Measurements from ENCODE around the gene SHROOM1.
A peak's percentile ranks its signal among the peaks of the same experiment; 100 is the strongest.
"Not testable (repeated sequence)": the region's sequence is repeated elsewhere in the genome, so short reads cannot be mapped to it uniquely, and the experiment has no call there.

SHROOM1 gene

DNA sequence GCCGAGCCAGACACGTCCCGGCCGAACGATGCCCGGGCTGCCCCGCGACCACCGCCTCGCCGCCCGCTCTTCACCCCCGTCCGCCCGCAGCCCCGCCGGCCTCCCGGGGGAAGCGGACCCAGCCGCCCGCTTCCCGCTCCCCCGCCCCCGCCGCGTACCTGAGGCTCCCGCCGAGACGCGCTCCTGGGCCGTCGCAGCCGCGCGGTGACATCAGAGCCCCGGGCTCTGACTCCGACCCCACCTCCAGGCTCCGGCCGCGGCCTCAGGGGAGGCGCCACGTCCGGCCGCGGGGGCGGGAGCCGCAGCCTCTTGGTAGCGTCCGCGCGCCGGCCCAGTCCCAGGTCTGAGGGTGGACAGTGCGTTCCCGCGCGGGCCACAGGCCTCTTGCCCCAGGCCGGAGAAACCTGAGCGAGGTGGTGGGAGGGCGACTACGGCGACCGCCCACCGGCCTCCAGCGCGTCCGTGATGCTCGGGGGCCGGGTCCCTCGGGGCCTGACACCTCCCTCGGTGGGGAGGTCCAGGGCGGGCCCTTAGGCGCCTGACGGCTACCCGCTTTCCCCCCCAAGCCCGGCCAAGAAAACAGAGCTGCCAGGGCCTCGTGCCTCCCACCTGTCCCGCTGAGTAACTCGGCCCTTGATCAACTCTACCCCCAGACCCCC is at the start of gene SHROOM1:
Gene SHROOM1 (minus strand): TSS at position 212 of the 659 bp plus-strand sequence. CDS start 4,507 bp downstream, outside the sequence.
- no peak for DNase-seq (ENCODE audit: low read depth)

- no peak for DNase-seq (ENCODE audit: low read depth)
Observed at GRCh38 chr5:132877938-132878337, 47.5 kb upstream of the SHROOM1 start.

- DNase-seq (ENCODE audit: low read depth), result no peak
Observed at GRCh38 chr5:132877466-132877865, 47.0 kb upstream of the SHROOM1 start.

DNA sequence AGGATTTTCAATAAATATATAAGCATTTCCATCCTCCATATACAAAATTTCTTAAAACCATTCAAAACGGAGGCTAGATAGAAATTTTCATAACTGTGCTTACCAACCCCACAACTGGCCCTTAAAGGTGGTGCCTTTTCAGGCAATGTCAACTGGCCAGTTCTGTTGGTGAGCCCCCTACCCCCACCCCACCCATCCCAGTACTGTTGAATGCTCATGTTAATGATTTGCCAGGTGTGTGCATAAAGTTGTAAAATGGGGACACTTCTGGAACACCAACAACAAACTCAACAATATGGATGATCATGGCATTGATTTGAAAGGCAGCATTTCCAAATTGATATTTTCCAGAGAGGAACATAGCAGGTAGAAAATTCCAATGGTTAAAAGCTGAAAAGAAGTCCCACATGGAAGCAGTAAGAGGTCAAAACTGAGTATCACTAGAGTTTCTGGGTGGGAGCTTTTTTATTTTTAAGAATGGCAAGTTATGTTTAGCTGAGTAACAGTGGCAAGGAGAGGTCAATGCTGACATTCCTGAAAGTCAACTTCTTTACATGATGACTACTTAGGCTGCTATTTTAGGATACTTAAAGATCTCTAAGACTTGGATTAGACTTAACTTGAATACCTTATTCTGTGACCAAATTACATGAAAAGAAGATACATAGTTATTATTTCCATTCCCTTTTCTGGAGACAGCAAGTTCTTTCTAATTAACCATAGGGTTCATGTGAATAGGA is 45.7 kb upstream of the SHROOM1 start:
- no peak for DNase-seq (ENCODE audit: low read depth)

DNA sequence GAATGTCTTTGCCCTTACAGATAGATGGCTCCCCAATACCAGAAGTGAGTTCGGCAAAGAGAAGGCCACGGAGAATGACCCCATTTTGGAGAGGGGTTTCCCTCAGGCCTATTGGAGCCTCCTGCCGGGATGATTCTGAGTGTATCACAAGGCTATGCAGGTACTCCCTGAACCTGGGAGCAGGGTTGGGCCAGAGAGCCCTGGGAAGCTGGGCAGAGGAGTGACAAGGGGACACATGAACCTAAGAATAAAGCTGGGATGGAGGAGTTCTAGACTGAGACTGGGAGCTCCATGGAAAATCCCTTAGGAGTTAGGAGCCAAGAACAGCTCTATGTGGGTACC is 43.5 kb upstream of the SHROOM1 start:
- DNase-seq (ENCODE audit: low read depth), result no peak

GRCh38 chr5:132873119-132873929 is 42.9 kb upstream of the SHROOM1 start, which contains the start of gene LEAP2:
LEAP2 (plus strand) TSS chr5:132873668; CDS start chr5:132873695, 27 bp downstream.
- no peak for DNase-seq (ENCODE audit: low read depth)

DNA sequence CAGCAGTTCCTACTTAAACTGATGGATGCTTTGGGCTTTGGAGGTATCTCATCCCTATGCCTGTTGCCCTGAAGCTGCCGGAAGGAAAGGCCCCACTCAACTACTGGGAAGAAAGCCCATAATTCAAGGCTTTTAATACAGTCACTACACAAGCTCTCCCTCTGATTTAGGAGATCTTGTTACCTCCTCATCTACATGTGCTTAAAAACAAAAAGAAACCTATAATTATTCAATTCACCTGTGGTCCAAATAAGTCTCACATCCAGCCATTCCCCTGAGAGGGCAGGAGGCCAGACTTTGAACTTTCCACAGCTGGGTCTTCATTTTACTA is 42.3 kb upstream of the SHROOM1 start:
- DNase-seq (ENCODE audit: low read depth), result no peak

DNA sequence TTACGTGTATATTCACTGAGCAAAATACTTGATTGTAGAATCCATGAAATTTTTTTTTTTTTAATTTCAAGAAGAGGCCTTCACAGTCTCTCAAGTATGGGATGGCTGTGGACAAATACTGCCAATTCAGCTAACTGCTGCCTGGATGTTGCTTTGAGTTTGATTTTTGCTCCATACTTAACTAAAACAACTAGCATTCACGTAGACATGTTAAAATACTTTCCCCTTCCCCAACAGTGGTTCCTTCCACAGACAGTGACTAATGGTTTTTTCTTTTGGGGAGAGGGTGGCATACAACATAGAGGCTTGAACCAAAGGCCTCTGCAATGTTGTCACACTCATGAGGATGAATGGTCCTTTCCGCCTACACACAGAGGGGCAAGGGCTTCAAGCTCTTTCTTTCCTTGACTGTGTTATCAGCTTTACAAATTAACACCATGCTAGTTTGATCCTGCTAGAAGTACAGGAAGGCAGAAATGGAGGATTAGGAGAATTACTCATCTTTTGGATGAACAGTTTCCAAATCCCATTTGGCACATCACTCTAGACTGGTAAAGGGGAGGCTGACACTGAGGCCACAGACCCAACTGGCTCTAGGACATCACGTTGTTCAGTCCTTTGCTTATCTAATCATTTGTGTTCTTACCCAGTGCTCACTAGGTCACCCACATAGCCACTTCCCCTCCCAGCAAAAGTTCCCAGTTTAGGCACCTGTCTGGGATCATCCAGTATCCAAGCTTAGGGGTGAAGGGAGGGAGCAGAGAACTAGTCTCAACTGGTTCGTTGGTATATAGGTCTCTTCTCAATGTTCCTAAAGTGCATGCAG is 41.2 kb upstream of the SHROOM1 start:
- no peak for DNase-seq (ENCODE audit: low read depth)

DNA sequence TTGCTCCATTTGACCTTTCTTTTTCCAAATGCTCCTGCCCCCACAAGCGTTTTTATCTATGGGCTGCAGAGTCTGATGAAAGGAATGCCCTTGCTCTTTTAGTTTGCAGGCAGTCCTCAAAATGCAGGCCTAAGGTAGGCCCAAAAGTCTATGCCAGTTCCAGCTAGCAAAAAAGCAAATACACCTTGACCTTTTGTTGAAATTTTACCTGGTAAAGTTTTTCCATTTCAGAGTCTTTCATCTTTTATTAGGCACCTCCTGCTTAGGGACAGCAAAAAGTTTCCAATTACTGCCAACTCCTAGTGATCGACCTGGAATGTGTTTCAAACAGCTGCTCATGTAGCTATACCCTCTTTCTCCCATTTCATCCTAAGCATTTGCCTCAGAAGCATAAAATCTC is 40.4 kb upstream of the SHROOM1 start:
- no peak for DNase-seq (ENCODE audit: low read depth)

DNA sequence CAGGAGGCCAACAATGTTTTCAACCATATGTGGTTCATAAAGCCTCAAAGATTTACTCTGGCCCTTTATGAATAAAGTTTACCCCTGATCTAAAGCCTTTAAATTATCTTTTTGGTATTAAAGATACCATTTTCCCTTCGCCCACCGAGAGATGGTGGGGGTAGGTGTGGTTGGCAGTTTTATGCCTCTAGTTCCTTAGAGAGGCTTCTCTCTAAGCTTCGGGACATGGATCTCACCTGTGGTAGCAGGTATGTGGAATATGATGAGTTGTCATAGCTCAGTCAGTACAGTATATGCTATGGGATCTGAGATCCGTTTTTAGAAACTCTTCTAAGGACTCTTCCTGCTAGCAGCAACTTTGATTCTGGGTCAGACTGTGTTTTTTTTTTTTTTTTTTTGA is 38.3 kb upstream of the SHROOM1 start:
- DNase-seq (ENCODE audit: low read depth), result no peak

DNA sequence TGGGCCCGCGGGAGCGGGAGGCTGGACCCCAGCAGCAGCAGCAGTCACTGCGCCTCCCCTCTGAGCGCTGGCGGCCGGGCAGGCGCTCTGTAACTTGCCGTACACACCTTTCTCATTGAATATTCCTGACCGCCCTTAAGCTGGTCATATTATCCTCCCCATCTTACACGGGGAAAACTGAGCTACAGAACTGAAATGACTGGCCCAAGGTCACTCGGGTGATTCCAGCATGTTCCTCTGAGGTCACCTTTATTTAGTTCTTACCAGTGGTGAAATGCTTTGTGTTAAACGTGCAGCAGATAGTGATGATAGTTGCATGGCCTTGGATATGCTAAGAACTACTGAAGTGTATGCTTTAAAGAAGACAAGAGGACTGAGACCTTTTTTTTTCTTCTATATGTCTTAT is 36.6 kb upstream of the SHROOM1 start:
- DNase-seq (ENCODE audit: low read depth), result no peak

DNA sequence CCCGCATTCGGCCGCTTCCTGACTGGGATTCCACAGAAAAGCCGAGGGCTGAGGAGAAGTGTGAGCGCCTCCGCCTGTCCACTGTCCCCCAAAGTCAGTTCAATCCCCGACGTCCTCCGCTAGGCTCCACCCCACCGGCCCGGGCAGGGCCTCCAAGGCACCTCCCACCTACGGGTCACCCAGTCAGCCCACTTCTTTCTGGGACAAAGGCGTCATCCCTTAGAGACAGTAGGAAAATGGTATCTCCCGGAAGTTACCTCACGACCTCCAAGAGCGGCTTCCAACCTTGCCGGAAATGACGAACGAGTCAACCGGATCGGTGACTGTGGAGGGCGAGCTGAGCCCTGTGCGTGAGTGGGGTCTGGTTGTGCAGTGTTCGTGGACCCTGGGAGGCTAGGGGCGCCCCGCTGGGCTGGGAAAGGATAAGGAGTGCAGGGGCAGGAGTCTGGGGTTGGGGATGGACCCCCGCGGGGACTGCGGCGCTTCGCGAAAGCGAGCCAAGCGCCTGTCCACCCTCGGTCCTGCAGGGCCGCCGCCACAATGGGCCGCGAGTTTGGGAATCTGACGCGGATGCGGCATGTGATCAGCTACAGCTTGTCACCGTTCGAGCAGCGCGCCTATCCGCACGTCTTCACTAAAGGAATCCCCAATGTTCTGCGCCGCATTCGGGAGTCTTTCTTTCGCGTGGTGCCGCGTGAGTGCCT is 36.0 kb upstream of the SHROOM1 start, which contains the start of the genes GDF9 and UQCRQ:
Gene GDF9 (minus strand): TSS at position 128 of the 704 bp plus-strand sequence. CDS start 1,936 bp downstream, outside the sequence.
Gene UQCRQ (plus strand): TSS at position 301 of the 704 bp plus-strand sequence. CDS start 240 bp downstream, at position 541.
- peak; percentile 98 for DNase-seq (ENCODE audit: low read depth)

DNA sequence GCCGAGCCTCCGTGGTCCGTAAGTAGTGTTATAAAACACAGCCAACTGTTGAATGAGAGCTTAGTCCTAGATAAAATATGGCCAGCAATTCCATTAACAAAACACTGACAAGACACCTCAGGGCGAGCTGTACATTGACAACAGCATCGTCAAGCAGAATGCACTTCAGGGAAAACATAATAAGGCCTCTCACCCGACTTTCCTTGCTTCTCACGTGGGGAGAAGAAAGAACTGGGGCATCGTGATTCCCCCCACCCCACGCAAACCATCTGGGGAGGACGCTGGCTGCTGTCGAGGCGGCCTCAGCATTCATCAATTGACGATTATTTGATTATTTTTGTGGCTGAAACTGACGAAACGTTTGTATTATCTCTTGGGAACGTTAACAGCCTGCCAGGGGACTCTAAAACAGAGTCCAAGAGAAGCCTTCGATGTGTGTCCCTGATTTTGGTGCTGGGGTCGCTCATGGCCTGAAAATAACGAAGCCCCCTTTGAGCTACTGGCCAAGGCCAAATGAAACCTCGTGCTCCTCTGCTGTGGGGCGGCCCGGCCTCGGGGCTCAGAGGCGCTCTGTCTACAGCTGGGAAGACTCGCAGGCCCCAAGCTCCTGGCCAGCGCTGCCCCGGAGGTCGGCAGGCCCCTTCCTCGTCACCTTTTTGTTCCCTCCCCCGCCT is 35.4 kb upstream of the SHROOM1 start:
- DNase-seq (ENCODE audit: low read depth), result no peak

DNA sequence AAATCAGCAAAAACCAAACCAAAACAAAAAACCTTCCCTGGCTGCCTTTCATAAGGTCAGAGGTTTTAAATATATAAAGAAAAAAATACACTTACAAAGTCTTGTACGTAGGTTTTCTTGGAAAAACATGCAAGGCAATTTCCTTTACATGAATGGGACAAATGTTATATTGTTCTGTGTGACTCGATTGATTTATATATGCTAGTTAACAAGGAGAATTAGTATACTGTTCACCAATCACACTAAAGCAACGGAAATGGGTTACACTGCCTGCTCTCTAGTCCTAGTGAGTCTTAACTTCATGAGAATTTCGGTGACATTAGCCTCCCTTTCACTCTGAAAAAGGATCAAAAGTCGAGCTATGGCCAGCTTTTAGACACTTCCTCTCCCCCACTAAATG is 30.3 kb upstream of the SHROOM1 start:
- no peak for DNase-seq (ENCODE audit: low read depth)

GRCh38 chr5:132859889-132860437 is 29.5 kb upstream of the SHROOM1 start:
- DNase-seq (ENCODE audit: low read depth), result no peak

- DNase-seq (ENCODE audit: low read depth), result no peak
Observed at GRCh38 chr5:132856011-132856410, 25.6 kb upstream of the SHROOM1 start.

DNA sequence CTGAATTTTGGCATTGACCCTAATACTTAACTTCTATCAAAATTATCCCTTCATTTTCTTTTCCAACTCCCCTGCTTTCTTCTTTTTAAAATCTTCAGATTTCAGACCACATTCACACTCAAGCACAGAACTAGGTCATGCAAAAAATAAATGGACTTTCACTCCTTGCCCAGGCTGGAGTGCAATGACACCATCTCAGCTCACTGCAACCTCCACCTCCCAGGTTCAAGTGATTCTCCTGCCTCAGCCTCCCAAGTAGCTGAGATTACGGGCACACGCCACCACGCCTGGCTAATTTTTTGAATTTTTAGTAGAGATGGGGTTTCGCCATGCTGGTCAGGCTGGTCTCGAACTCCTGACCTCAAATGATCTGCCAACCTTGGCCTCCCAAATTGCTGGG is 24.5 kb upstream of the SHROOM1 start:
- DNase-seq (ENCODE audit: low read depth), result not testable (repeated sequence)

GRCh38 chr5:132854301-132854700 is 23.9 kb upstream of the SHROOM1 start:
- no peak for DNase-seq (ENCODE audit: low read depth)

DNA sequence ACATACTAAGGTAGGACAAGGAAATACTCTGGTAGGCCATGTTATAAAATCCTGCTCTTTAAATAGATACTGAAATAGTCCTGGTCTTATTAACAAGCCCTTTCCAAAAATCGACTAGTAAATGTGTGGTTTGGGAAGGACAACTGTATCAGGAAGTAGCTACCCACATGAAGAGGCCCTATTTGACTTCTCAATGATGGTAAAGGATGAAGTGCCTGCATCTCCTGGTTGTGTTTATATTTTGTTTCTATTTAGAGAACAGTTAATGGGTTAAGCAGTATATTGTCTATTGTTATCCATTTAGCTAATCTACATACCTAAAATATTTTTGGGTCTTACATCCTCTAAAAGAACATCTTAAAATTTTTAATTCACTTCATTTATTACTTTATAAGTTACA is 23.3 kb upstream of the SHROOM1 start:
- DNase-seq (ENCODE audit: low read depth), result no peak

GRCh38 chr5:132853323-132853722 is 22.9 kb upstream of the SHROOM1 start:
- DNase-seq (ENCODE audit: low read depth), result no peak

Measured in GM04503 (cell line).